ENCODE results near the gene DGKB.
A peak's percentile ranks its signal among the peaks of the same experiment; 100 is the strongest.

The DGKB gene

GRCh38 chr7:14861456-14861855, 41.1 kb downstream of the DGKB start:
- DNase-seq (ENCODE audit: low read depth, low spot score): no peak

GRCh38 chr7:14859267-14859666, 43.3 kb downstream of the DGKB start:
- DNase-seq (ENCODE audit: low read depth, low spot score): no peak

GRCh38 chr7:14858866-14859265, 43.7 kb downstream of the DGKB start:
- no peak for DNase-seq (ENCODE audit: low read depth, low spot score)

- no peak for DNase-seq (ENCODE audit: low read depth, low spot score)
Observed at GRCh38 chr7:14858410-14858809, 44.1 kb downstream of the DGKB start.

GRCh38 chr7:14855033-14855794, 47.3 kb downstream of the DGKB start:
- DNase-seq (ENCODE audit: low read depth, low spot score): no peak

- DNase-seq (ENCODE audit: low read depth, low spot score): no peak
Observed at GRCh38 chr7:14854471-14854870, 48.1 kb downstream of the DGKB start.

- DNase-seq (ENCODE audit: low read depth, low spot score): no peak
Observed at GRCh38 chr7:14851610-14852009, 50.9 kb downstream of the DGKB start.

GRCh38 chr7:14850039-14850438, 52.5 kb downstream of the DGKB start:
- DNase-seq (ENCODE audit: low read depth, low spot score): no peak

- no peak for DNase-seq (ENCODE audit: low read depth, low spot score)
Observed at GRCh38 chr7:14846405-14846804, 56.1 kb downstream of the DGKB start.

- no peak for DNase-seq (ENCODE audit: low read depth, low spot score)
Observed at GRCh38 chr7:14843755-14844154, 58.8 kb downstream of the DGKB start.

GRCh38 chr7:14842523-14842922, 60.0 kb downstream of the DGKB start:
- no peak for DNase-seq (ENCODE audit: low read depth, low spot score)

- DNase-seq (ENCODE audit: low read depth, low spot score): no peak
Observed at GRCh38 chr7:14841869-14842268, 60.7 kb downstream of the DGKB start.

GRCh38 chr7:14841086-14841485, 61.5 kb downstream of the DGKB start:
- DNase-seq (ENCODE audit: low read depth, low spot score): no peak

GRCh38 chr7:14839307-14839706, 63.2 kb downstream of the DGKB start:
- no peak for DNase-seq (ENCODE audit: low read depth, low spot score)

- DNase-seq (ENCODE audit: low read depth, low spot score): no peak
Observed at GRCh38 chr7:14837216-14837615, 65.3 kb downstream of the DGKB start.

- peak; percentile 77 for DNase-seq (ENCODE audit: low read depth, low spot score)
Observed at GRCh38 chr7:14836571-14837189, 65.9 kb downstream of the DGKB start.

- peak; percentile 2 for DNase-seq (ENCODE audit: low read depth, low spot score)
Observed at GRCh38 chr7:14836006-14836405, 66.5 kb downstream of the DGKB start.

GRCh38 chr7:14835384-14835783, 67.2 kb downstream of the DGKB start:
- DNase-seq (ENCODE audit: low read depth, low spot score): no peak

GRCh38 chr7:14834883-14835282, 67.7 kb downstream of the DGKB start:
- DNase-seq (ENCODE audit: low read depth, low spot score): peak; percentile 11

- DNase-seq (ENCODE audit: low read depth, low spot score): peak; percentile 57
Observed at GRCh38 chr7:14834456-14834855, 68.1 kb downstream of the DGKB start.

- DNase-seq (ENCODE audit: low read depth, low spot score): peak; percentile 3
Observed at GRCh38 chr7:14833707-14834106, 68.8 kb downstream of the DGKB start.

- no peak for DNase-seq (ENCODE audit: low read depth, low spot score)
Observed at GRCh38 chr7:14828053-14828452, 74.5 kb downstream of the DGKB start.

GRCh38 chr7:14826426-14826825, 76.1 kb downstream of the DGKB start:
- no peak for DNase-seq (ENCODE audit: low read depth, low spot score)
